ENCODE data around the gene OSGIN1. TPM values are rescaled to one million over a fixed set of nuclear protein-coding genes. Genes with fewer than 3 reads are reported as not detected.

OSGIN1 gene
- total RNA-seq, 4 donors from 2014 or later = 2.7 to 7.2 (median 4.4) TPM

- TF ChIP-seq CTCF (IDR thresholded peaks at IDR 0.05; ENCODE audit: low read depth) = no peak
These were observed 40.4 kb upstream of the OSGIN1 start for GRCh38 chr16:83912519-83913244.

- TF ChIP-seq CTCF (IDR thresholded peaks at IDR 0.05; ENCODE audit: low read depth) = no peak
These were observed 39.8 kb upstream of the OSGIN1 start for GRCh38 chr16:83913245-83913633.

GRCh38 chr16:83914091-83914710, 38.8 kb upstream of the OSGIN1 start:
- TF ChIP-seq CTCF (IDR thresholded peaks at IDR 0.05; ENCODE audit: low read depth) = no peak

GRCh38 chr16:83915081-83915480, 38.0 kb upstream of the OSGIN1 start:
- no peak for TF ChIP-seq CTCF (IDR thresholded peaks at IDR 0.05; ENCODE audit: low read depth)

- no peak for TF ChIP-seq CTCF (IDR thresholded peaks at IDR 0.05; ENCODE audit: low read depth)
These were observed 37.5 kb upstream of the OSGIN1 start for GRCh38 chr16:83915491-83915890.

GRCh38 chr16:83917152-83918120, 35.6 kb upstream of the OSGIN1 start:
- no peak for TF ChIP-seq CTCF (IDR thresholded peaks at IDR 0.05; ENCODE audit: low read depth)
